Liver (tissue), 9 donors: ENCODE data around the gene CASP8AP2. TPM values are rescaled to one million over a fixed set of nuclear protein-coding genes. Genes with fewer than 3 reads are reported as not detected.

ENCODE experiments used
- DNase-seq: peaks from one replicate; pipeline ENCODE4 v3.0.0-alpha.2; 2017; ENCODE audit warnings: low spot score
- H3K27ac ChIP-seq, 2 donors: one replicate each; pipeline ENCODE4 v1.7.0; 2013; ENCODE audit warnings: inconsistent platforms in 2 of 2, low read length in 2 of 2, control low read depth in 1 of 2, low read depth in 1 of 2, mild to moderate bottlenecking in 1 of 2
- H3K27me3 ChIP-seq, 4 donors: one replicate each; pipeline versions ENCODE4 v1.6.1 to v1.7.0; 2013; ENCODE audit warnings: low read length in 3 of 4, inconsistent platforms in 1 of 4, mild to moderate bottlenecking in 1 of 4, moderate library complexity in 1 of 4; ENCODE audit not compliant: control insufficient read depth in 4 of 4, insufficient read depth in 4 of 4
- H3K36me3 ChIP-seq, 4 donors: one replicate each; pipeline versions ENCODE4 v1.6.1 to v1.7.0; 2013; ENCODE audit warnings: low read length in 3 of 4, mild to moderate bottlenecking in 3 of 4, low read depth in 1 of 4, moderate library complexity in 1 of 4; ENCODE audit not compliant: control insufficient read depth in 4 of 4, insufficient read depth in 3 of 4
- H3K4me1 ChIP-seq, 4 donors: one replicate each; pipeline versions ENCODE4 v1.6.1 to v1.7.0; 2013; ENCODE audit warnings: low read length in 3 of 4, mild to moderate bottlenecking in 3 of 4, moderate library complexity in 1 of 4; ENCODE audit not compliant: control insufficient read depth in 4 of 4, insufficient read depth in 4 of 4
- H3K4me3 ChIP-seq, 3 donors: one replicate each; pipeline versions ENCODE4 v1.6.1 to v1.7.0; 2013; ENCODE audit warnings: low read length in 3 of 3, control low read depth in 1 of 3, low read depth in 1 of 3, mild to moderate bottlenecking in 1 of 3
- H3K9ac ChIP-seq, 2 donors: one replicate each; pipeline ENCODE4 v1.7.0; 2013; ENCODE audit warnings: low read length in 2 of 2, mild to moderate bottlenecking in 2 of 2, moderate library complexity in 2 of 2, control low read depth in 1 of 2, low read depth in 1 of 2
- H3K9me3 ChIP-seq, 4 donors: one replicate each; pipeline versions ENCODE4 v1.6.1 to v1.7.0; 2013; ENCODE audit warnings: low read length in 3 of 4; ENCODE audit not compliant: control insufficient read depth in 4 of 4
- EGR1 ChIP-seq, 2 donors: IDR thresholded peaks; 2 replicates each; pipeline ENCODE4 v1.6.1; 2016 to 2018; ENCODE audit warnings: antibody characterized with exemption in 2 of 2, low read depth in 2 of 2
- FOXA1 ChIP-seq: IDR thresholded peaks from 2 replicates; pipeline ENCODE4 v1.6.1; 2016; ENCODE audit warnings: antibody characterized with exemption
- FOXA2 ChIP-seq: IDR thresholded peaks from 2 replicates; pipeline ENCODE4 v1.6.1; 2016; ENCODE audit warnings: antibody characterized with exemption
- GABPA ChIP-seq, 2 donors: IDR thresholded peaks in 1 of 2; conservative IDR thresholded peaks in 1 of 2; 2 replicates each; pipeline ENCODE4 v1.6.1; 2016; ENCODE audit warnings: antibody characterized with exemption in 2 of 2, mild to moderate bottlenecking in 1 of 2, moderate library complexity in 1 of 2
- HNF4A ChIP-seq, 2 donors: conservative IDR thresholded peaks; 2 replicates each; pipeline ENCODE4 v1.6.1; 2016; ENCODE audit warnings: antibody characterized with exemption in 2 of 2, mild to moderate bottlenecking in 2 of 2
- HNF4G ChIP-seq: IDR thresholded peaks from 2 replicates; pipeline ENCODE4 v1.6.1; 2016; ENCODE audit warnings: antibody characterized with exemption
- NR2F2 ChIP-seq: IDR thresholded peaks from 2 replicates; pipeline ENCODE4 v1.6.1; 2016; ENCODE audit warnings: antibody characterized with exemption
- RAD21 ChIP-seq, 2 donors: IDR thresholded peaks; 2 replicates each; pipeline ENCODE4 v1.6.1; 2016; ENCODE audit warnings: antibody characterized with exemption in 2 of 2, mild to moderate bottlenecking in 2 of 2
- TAF1 ChIP-seq: conservative IDR thresholded peaks from 2 replicates; pipeline ENCODE4 v1.6.1; 2016; ENCODE audit warnings: antibody characterized with exemption, mild to moderate bottlenecking
- YY1 ChIP-seq: IDR thresholded peaks from 2 replicates; pipeline ENCODE4 v1.6.1; 2016; ENCODE audit warnings: antibody characterized with exemption, mild to moderate bottlenecking
- WGBS: extraction: QIAGEN DNeasy Blood & Tissue Kit; methylation state at CpG from one replicate; pipeline ENCODE4 v1.1.7; 2013; 5-methylcytosine and 5-hydroxymethylcytosine counted together
- polyA plus RNA-seq, 2 donors: library from polyadenylated mRNA; stranded (reverse) in 1 of 2; unstranded in 1 of 2; fragments of 200-250 nt in 1 of 2; fragments of >200 nt in 1 of 2; fragmentation: Nextera tagmentation in 1 of 2; extraction: Ambion mirVana in 1 of 2; gene quantifications; one replicate each; pipeline versions ENCODE4 v1.2.1 to v1.2.3, GENCODE V29; 2013 to 2015
- total RNA-seq, 2 donors: library from RNA; depleted of rRNA; stranded (reverse); fragments of >200 nt; gene quantifications; one replicate each; pipeline ENCODE4 v1.2.3, GENCODE V29; 2014
- TF ChIP-seq, protein P1 (sequence below): IDR thresholded peaks from 2 replicates; pipeline ENCODE4 v1.6.1; 2016; ENCODE audit warnings: antibody characterized with exemption, mild to moderate bottlenecking
- TF ChIP-seq, protein P2 (sequence below): IDR thresholded peaks from 2 replicates; pipeline ENCODE4 v1.6.1; 2016; ENCODE audit warnings: antibody characterized with exemption
- TF ChIP-seq, protein P3 (sequence below): fragments of 150-350 bp; IDR thresholded peaks from 2 replicates; pipeline ENCODE4 v1.5.1; 2017; ENCODE audit warnings: improper control_type of control experiment, low read depth, low read length; ENCODE audit not compliant: missing input control
- TF ChIP-seq, protein P4 (sequence below): IDR thresholded peaks from 2 replicates; pipeline ENCODE4 v1.6.1; 2016; ENCODE audit warnings: antibody characterized with exemption
- donor health status: healthy.
- donor health status: healthy.
- donor health status: healthy.
- donor health status: healthy.
- donor health status: healthy.

The CASP8AP2 gene
- total and polyA plus RNA-seq, 4 donors, result 1.9 to 12.2 (median 7.1) TPM

DNA sequence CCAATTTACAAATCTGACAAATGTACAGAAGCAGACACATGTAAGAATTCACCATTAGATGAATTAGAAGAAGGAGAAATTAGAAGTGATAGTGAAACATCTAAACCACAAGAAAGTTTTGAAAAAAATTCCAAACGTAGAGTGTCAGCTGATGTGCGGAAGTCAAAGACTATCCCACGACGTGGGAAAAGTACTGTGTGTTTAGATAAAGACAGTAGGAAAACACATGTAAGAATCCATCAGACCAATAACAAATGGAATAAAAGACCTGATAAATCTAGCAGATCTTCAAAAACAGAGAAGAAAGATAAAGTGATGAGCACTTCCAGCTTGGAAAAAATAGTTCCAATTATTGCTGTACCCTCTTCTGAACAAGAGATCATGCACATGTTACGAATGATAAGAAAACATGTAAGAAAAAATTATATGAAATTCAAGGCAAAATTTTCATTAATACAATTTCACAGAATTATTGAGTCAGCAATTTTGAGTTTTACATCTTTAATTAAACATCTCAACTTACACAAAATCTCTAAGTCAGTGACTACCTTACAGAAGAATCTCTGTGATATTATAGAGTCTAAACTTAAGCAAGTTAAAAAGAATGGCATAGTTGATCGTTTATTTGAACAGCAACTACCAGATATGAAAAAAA lies 36.5 kb downstream of the CASP8AP2 start:
- Histone ChIP-seq H3K4me1 (no peaks in the 10 kb centered on the region), H3K4me3 (no peak overlapping the region), H3K36me3 (peaks cover 5 to 45% (median 22%) of the 10 kb centered on the region in 4 donors), H3K27me3 (no peaks in the 10 kb centered on the region), H3K27ac (no peak overlapping the region), H3K9ac (no peak overlapping the region), H3K9me3 (no peaks in the 10 kb centered on the region)
- no peak for DNase-seq
- TF ChIP-seq FOXA1 (no peak), GABPA (IDR thresholded peaks at IDR 0.05 in 1 of 2, conservative IDR thresholded peaks at IDR 0.05 in 1 of 2) (no peak), RAD21 (IDR thresholded peaks at IDR 0.05) (no peak), TAF1 (no peak)
- TF ChIP-seq, protein P1, sequence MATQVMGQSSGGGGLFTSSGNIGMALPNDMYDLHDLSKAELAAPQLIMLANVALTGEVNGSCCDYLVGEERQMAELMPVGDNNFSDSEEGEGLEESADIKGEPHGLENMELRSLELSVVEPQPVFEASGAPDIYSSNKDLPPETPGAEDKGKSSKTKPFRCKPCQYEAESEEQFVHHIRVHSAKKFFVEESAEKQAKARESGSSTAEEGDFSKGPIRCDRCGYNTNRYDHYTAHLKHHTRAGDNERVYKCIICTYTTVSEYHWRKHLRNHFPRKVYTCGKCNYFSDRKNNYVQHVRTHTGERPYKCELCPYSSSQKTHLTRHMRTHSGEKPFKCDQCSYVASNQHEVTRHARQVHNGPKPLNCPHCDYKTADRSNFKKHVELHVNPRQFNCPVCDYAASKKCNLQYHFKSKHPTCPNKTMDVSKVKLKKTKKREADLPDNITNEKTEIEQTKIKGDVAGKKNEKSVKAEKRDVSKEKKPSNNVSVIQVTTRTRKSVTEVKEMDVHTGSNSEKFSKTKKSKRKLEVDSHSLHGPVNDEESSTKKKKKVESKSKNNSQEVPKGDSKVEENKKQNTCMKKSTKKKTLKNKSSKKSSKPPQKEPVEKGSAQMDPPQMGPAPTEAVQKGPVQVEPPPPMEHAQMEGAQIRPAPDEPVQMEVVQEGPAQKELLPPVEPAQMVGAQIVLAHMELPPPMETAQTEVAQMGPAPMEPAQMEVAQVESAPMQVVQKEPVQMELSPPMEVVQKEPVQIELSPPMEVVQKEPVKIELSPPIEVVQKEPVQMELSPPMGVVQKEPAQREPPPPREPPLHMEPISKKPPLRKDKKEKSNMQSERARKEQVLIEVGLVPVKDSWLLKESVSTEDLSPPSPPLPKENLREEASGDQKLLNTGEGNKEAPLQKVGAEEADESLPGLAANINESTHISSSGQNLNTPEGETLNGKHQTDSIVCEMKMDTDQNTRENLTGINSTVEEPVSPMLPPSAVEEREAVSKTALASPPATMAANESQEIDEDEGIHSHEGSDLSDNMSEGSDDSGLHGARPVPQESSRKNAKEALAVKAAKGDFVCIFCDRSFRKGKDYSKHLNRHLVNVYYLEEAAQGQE, result no peak
- WGBS, result 98% methylated on average over 6 of the region's 6 CpGs

DNA sequence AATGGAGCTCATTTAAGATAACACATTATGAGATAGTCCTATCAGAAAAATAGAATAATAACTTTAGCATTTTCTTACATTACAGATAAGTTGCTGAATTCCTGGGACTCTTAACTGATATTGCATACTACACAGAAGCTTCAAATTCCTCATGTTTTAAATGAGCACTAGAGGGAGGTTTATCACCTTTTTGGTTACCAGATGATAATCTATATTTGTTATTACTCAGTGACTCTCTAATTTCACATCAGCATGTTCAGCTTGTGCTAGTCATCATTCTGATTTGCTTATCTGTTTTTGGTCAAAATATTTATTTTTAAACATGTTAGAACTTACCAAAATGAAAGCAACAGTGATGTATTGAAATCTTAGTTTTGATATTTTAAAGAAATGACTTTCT lies 44.0 kb downstream of the CASP8AP2 start:
- TF ChIP-seq NR2F2 (no peak), HNF4A (conservative IDR thresholded peaks at IDR 0.05) (no peak)
- TF ChIP-seq, protein P1, result no peak
- TF ChIP-seq, protein P2, sequence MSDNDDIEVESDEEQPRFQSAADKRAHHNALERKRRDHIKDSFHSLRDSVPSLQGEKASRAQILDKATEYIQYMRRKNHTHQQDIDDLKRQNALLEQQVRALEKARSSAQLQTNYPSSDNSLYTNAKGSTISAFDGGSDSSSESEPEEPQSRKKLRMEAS, result no peak
- H3K4me1 ChIP-seq, result no peaks in the 10 kb centered on the region
- no peak for DNase-seq
- no peak overlapping the region for H3K9ac ChIP-seq
- no peaks in the 10 kb centered on the region for H3K9me3 ChIP-seq
- H3K4me3 ChIP-seq, result no peak overlapping the region
- H3K27ac ChIP-seq, result no peak overlapping the region
- peaks cover 5 to 17% (median 8%) of the 10 kb centered on the region in 4 donors for H3K36me3 ChIP-seq
- no peaks in the 10 kb centered on the region for H3K27me3 ChIP-seq

DNA sequence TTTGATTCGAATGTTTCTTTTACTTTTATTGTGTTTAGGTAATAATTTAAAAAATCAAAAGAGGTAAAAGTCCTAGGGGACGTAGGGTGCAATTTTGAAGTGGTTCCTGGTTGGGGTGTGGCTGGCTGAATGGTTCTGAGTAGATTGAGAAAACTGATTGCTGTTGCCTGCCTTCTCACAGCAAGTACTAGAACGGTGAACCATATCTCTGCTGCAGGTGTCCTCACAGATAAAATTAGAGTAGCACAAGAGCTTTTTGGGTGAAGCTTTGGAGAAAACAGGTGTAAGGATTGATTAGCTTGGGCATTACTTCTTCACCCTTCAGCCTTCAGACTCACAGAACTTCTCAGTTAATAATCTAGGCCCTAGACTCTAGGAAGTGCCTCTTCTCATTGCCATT lies 44.8 kb downstream of the CASP8AP2 start:
- no peak overlapping the region for H3K27ac ChIP-seq
- no peaks in the 10 kb centered on the region for H3K4me1 ChIP-seq
- no peak for DNase-seq
- H3K9ac ChIP-seq, result no peak overlapping the region
- H3K36me3 ChIP-seq, result peaks cover 5 to 17% (median 8%) of the 10 kb centered on the region in 4 donors
- H3K4me3 ChIP-seq, result no peak overlapping the region
- WGBS, result 86% methylated on average over 3 of the region's 3 CpGs
- no peaks in the 10 kb centered on the region for H3K9me3 ChIP-seq
- no peaks in the 10 kb centered on the region for H3K27me3 ChIP-seq
- TF ChIP-seq, protein P3, sequence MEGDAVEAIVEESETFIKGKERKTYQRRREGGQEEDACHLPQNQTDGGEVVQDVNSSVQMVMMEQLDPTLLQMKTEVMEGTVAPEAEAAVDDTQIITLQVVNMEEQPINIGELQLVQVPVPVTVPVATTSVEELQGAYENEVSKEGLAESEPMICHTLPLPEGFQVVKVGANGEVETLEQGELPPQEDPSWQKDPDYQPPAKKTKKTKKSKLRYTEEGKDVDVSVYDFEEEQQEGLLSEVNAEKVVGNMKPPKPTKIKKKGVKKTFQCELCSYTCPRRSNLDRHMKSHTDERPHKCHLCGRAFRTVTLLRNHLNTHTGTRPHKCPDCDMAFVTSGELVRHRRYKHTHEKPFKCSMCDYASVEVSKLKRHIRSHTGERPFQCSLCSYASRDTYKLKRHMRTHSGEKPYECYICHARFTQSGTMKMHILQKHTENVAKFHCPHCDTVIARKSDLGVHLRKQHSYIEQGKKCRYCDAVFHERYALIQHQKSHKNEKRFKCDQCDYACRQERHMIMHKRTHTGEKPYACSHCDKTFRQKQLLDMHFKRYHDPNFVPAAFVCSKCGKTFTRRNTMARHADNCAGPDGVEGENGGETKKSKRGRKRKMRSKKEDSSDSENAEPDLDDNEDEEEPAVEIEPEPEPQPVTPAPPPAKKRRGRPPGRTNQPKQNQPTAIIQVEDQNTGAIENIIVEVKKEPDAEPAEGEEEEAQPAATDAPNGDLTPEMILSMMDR, result no peak
- no peak for TF ChIP-seq HNF4G
- TF ChIP-seq EGR1 (IDR thresholded peaks at IDR 0.05; ENCODE audit: low read depth in 2 of 2), result no peak
- TF ChIP-seq, protein P1, result no peak
- no peak for TF ChIP-seq TAF1
- TF ChIP-seq FOXA1, result no peak
- TF ChIP-seq FOXA2, result no peak
- TF ChIP-seq NR2F2, result no peak
- TF ChIP-seq, protein P4, sequence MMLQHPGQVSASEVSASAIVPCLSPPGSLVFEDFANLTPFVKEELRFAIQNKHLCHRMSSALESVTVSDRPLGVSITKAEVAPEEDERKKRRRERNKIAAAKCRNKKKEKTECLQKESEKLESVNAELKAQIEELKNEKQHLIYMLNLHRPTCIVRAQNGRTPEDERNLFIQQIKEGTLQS, result no peak
- no peak for TF ChIP-seq YY1
